ENCODE results near the gene OR52E5.

GRCh38 chr11:5928271-5928670 lies 35.3 kb downstream of the OR52E5 start:
- no peak for TF ChIP-seq MAX (IDR thresholded peaks at IDR 0.05; ENCODE audit: low read depth, low read length)
- no peak for TF ChIP-seq MYC (IDR thresholded peaks at IDR 0.05; ENCODE audit: low read depth, low read length)
- TF ChIP-seq POLR2A (IDR thresholded peaks at IDR 0.05; ENCODE audit: extremely low read depth, insufficient read length), result no peak
- no peak for TF ChIP-seq CTCF (IDR thresholded peaks at IDR 0.05; ENCODE audit: low read depth, low read length)

Data from NB4 (cell line).